Activated T-cell treated with anti-CD3 and anti-CD28 coated beads, Interleukin-2, amount 50 U/mL, for 72 hours (primary cell): ENCODE data around the gene BCORL1. TPM values are rescaled to one million over a fixed set of nuclear protein-coding genes. Genes with fewer than 3 reads are reported as not detected.

Source experiments
- ATAC-seq, 2 donors: fragments of 150-1000 bp; cut with Tn5 transposase; replicated peaks in 1 of 2; 2 replicates each; pipeline ENCODE4 v1.10.0; 2021; ENCODE audit warnings: moderate library complexity in 2 of 2, mild to moderate bottlenecking in 1 of 2
- DNase-seq, 2 donors: peaks; one replicate each; pipeline ENCODE4 v3.0.0; 2021 to 2022; ENCODE audit warnings: mixed read lengths in 1 of 2
- H3K27ac Mint-ChIP-seq: one replicate; pipeline ENCODE4 v1.8.0; 2022; ENCODE audit warnings: mild to moderate bottlenecking, moderate library complexity, mixed read lengths
- H3K27me3 Mint-ChIP-seq: one replicate; pipeline ENCODE4 v1.8.0; 2022; ENCODE audit warnings: low read depth, mixed read lengths
- H3K36me3 Mint-ChIP-seq, 2 donors: one replicate each; pipeline ENCODE4 v1.8.0; 2022; ENCODE audit warnings: mixed read lengths in 2 of 2, mild to moderate bottlenecking in 1 of 2; ENCODE audit not compliant: insufficient read depth in 2 of 2
- H3K4me1 Mint-ChIP-seq: one replicate; pipeline ENCODE4 v1.8.0; 2022; ENCODE audit warnings: low read depth, mixed read lengths
- H3K4me3 Mint-ChIP-seq, 2 donors: one replicate each; pipeline ENCODE4 v1.8.0; 2022; ENCODE audit warnings: mild to moderate bottlenecking in 2 of 2, mixed read lengths in 2 of 2, moderate library complexity in 2 of 2
- H3K9me3 Mint-ChIP-seq, 2 donors: one replicate each; pipeline ENCODE4 v1.8.0; 2022; ENCODE audit warnings: mixed read lengths in 2 of 2
- total RNA-seq, 2 donors: library from RNA; stranded (reverse); gene quantifications; one replicate each; pipeline ENCODE4 v1.2.3, GENCODE V29; 2022

Gene BCORL1
- total RNA-seq, 2 donors from 2014 or later: 8.6 to 9.9 TPM

DNA sequence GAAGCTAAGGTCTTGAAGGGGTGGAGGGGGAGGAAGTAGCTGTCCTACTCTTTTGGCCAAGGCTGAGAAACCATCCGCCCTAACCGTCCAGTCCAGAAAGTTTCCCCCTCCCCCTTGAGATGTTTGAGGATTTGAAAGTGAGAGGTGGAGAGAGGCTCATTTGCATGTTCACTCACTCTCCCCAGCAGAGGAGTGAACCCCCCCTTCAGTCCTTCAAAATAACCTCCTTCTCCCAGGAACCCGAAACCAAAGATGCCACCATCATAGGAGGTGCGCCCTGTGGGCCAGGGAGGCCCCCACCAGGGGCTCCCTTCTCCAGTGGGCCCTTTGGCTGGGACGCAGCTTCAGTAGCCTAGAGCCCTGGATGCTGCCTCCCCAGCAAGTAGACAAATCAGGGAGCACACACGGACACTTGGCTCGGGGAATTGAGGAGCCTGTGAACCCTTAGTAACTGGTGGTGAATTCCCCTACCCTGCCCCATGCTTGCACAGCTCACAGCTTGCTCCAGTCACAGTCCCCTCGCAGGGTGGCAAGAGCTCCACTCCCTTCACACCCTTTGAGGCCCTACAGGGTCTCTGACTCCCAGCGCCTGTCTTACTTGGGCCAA is 102.3 kb downstream of the BCORL1 start:
- ATAC-seq (peak in 1 of 2 donors; percentile 7), DNase-seq (no peak)
- Mint-ChIP-seq H3K27me3 (peaks cover 7% of the 10 kb centered on the region), H3K36me3 (peaks cover 0 to 1% of the 10 kb centered on the region in 2 donors), H3K9me3 (no peaks in the 10 kb centered on the region), H3K4me3 (peak overlapping the region; percentile 83 to 87), H3K4me1 (peaks cover 86% of the 10 kb centered on the region), H3K27ac (peak overlapping the region; percentile 70)

GRCh38 chrX:130085551-130086446 is 103.4 kb downstream of the BCORL1 start:
- DNase-seq: no peak
- no peak for ATAC-seq
- peaks cover 0 to 1% of the 10 kb centered on the region in 2 donors for H3K36me3 Mint-ChIP-seq
- peak overlapping the region; percentile 83 to 87 for H3K4me3 Mint-ChIP-seq
- peak overlapping the region; percentile 85 for H3K27ac Mint-ChIP-seq
- peaks cover 90% of the 10 kb centered on the region for H3K4me1 Mint-ChIP-seq
- H3K9me3 Mint-ChIP-seq: no peaks in the 10 kb centered on the region
- H3K27me3 Mint-ChIP-seq: peaks cover 7% of the 10 kb centered on the region

- H3K27ac Mint-ChIP-seq: peak overlapping the region; percentile 85
- H3K9me3 Mint-ChIP-seq: no peaks in the 10 kb centered on the region
- peaks cover 0 to 1% of the 10 kb centered on the region in 2 donors for H3K36me3 Mint-ChIP-seq
- H3K27me3 Mint-ChIP-seq: peaks cover 2% of the 10 kb centered on the region
- DNase-seq: peak; percentile 71 to 76
- H3K4me1 Mint-ChIP-seq: peaks cover 86% of the 10 kb centered on the region
- ATAC-seq: peak; percentile 58 to 63
- H3K4me3 Mint-ChIP-seq: peak overlapping the region; percentile 83 to 87
Measured at GRCh38 chrX:130086447-130087206, 104.2 kb downstream of the BCORL1 start.

DNA sequence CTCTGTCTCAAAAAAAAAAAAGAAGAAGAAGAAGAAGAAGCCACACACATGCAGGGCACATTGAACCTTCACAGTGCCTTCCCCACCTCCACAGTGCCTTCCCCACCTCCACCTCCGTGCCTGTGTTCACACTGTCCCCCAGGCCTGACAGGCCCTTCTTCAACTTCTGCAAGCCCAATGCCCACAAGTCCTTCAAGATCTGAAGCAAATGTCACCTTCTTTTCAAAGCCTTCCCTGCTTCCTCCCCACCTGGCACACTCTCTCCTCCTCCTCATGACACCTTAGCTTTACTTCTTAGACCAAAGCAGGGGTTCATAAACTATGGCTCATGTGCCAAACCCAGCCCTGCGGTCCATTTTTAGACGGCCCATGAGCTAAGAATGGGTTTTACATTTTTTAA is 107.9 kb downstream of the BCORL1 start:
- H3K4me3 Mint-ChIP-seq: peak overlapping the region; percentile 50 to 60
- peak overlapping the region; percentile 68 for H3K27ac Mint-ChIP-seq
- no peaks in the 10 kb centered on the region for H3K9me3 Mint-ChIP-seq
- H3K27me3 Mint-ChIP-seq: no peaks in the 10 kb centered on the region
- ATAC-seq (no peak), DNase-seq (no peak)
- peaks cover 0 to 1% of the 10 kb centered on the region in 2 donors for H3K36me3 Mint-ChIP-seq
- peaks cover 79% of the 10 kb centered on the region for H3K4me1 Mint-ChIP-seq

GRCh38 chrX:130091980-130092522 is 109.6 kb downstream of the BCORL1 start:
- Mint-ChIP-seq H3K4me3 (peak overlapping the region; percentile 89 to 93), H3K27ac (peak overlapping the region; percentile 82), H3K36me3 (peaks cover 0 to 1% of the 10 kb centered on the region in 2 donors), H3K9me3 (no peaks in the 10 kb centered on the region), H3K27me3 (no peaks in the 10 kb centered on the region), H3K4me1 (peaks cover 71% of the 10 kb centered on the region)
- ATAC-seq: peak; percentile 98
- DNase-seq: peak; percentile 84 to 91

GRCh38 chrX:130093271-130093670 is 110.8 kb downstream of the BCORL1 start:
- H3K27ac Mint-ChIP-seq: no peak overlapping the region
- H3K9me3 Mint-ChIP-seq: no peaks in the 10 kb centered on the region
- H3K4me3 Mint-ChIP-seq: no peak overlapping the region
- DNase-seq: no peak
- no peaks in the 10 kb centered on the region for H3K36me3 Mint-ChIP-seq
- no peak for ATAC-seq
- H3K4me1 Mint-ChIP-seq: peaks cover 65% of the 10 kb centered on the region
- H3K27me3 Mint-ChIP-seq: no peaks in the 10 kb centered on the region

DNA sequence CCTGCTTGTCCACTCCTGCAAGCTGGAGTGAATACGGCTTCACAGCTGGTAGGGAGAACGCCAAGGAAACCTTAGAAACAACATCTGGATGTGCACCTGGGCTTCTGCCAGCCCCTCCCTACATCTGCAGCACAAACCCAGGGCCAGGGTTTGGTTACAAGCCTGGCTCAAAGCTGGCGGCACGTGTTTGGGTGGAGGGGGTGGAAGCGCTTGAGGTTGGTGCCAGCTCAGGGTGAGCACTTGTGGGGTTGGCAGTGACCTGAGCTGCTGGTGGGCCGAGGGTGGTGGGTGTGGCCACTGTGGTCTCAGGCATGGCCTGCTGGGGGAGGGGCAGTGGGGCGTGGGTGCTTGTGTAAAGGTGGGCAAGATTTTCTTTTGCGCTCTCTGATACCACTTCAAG is 112.3 kb downstream of the BCORL1 start:
- Mint-ChIP-seq H3K9me3 (no peaks in the 10 kb centered on the region), H3K4me1 (peaks cover 65% of the 10 kb centered on the region), H3K4me3 (no peak overlapping the region), H3K36me3 (no peaks in the 10 kb centered on the region), H3K27ac (no peak overlapping the region), H3K27me3 (no peaks in the 10 kb centered on the region)
- DNase-seq: no peak
- no peak for ATAC-seq

DNA sequence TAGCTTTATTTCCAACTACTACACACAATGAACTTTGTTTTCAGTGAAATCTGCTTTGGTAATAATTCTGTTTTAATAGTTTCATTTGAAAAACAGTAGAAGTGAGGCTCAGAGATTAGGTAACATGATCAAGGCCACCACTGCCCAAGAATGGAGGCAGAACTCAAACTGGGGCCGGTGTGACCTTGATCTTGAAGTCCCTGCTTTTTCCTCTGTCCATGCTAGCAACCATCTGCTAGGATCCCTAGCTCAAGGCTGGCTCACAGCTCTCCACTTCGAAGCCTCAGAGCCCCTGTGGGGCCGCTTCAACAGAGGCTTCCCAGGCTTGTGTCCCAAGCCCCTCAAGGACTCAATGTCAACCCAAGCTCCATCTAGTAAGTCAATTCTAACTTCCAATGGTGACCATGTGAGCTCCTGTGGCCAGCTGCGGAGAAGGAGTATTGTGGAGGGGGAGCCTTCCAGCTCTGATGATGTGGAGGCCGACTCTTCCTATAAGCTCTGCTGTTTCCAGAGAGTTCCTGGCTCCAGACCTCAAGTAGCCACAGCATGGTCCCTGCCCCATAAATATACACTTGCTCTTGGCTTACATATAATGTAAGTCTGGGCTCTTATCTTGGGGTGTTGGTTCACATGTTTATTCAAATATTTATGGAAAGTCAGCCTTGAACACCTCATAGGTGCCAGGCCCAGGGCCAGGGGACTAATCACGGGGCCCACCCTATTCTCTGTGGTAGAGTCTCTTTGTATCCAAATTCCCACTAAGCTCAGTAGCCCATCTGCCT is 113.0 kb downstream of the BCORL1 start:
- Mint-ChIP-seq H3K27me3 (no peaks in the 10 kb centered on the region), H3K4me3 (no peak overlapping the region), H3K9me3 (no peaks in the 10 kb centered on the region), H3K36me3 (no peaks in the 10 kb centered on the region), H3K27ac (peak overlapping the region; percentile 19), H3K4me1 (peaks cover 65% of the 10 kb centered on the region)
- DNase-seq (no peak), ATAC-seq (no peak)

DNA sequence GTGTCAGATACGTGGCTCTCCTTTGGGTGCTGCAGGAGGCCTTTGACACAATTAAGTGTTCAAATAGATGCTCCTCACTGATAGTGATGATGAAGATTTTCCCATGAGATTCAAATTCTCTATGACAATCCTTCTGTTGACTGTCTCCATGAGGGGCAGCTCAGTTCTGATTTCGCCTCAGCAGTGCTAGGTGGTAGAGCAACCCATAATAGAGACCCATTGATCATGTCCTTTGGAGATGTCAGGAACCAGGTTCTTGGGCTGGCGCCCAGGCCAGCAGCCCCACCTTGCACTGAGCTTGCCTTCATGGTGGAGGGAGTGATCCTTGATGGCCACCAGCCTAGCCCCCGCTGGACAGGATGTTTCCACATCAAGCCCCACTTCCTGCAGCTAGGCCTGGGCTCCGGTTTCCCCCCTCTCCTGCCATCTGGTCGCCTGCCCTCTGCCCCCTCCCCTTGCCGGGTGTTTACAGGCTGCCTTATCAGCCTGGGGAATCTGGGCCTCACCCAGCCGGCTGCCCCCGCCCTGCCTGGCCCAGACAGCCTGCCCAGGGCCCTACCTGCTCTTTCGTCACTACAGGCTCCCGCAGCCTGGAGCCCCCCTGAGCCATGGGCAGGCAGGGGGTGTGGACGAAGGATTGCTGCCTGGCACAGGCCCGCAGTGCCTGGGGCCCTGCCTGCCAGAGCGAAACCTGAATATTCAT is 115.2 kb downstream of the BCORL1 start:
- ATAC-seq (peak; percentile 48 to 53), DNase-seq (no peak)
- H3K4me3 Mint-ChIP-seq: peak overlapping the region; percentile 46 to 49
- H3K4me1 Mint-ChIP-seq: peaks cover 60% of the 10 kb centered on the region
- H3K27me3 Mint-ChIP-seq: no peaks in the 10 kb centered on the region
- H3K36me3 Mint-ChIP-seq: peaks cover 0 to 2% of the 10 kb centered on the region in 2 donors
- no peaks in the 10 kb centered on the region for H3K9me3 Mint-ChIP-seq
- H3K27ac Mint-ChIP-seq: peak overlapping the region; percentile 66

DNA sequence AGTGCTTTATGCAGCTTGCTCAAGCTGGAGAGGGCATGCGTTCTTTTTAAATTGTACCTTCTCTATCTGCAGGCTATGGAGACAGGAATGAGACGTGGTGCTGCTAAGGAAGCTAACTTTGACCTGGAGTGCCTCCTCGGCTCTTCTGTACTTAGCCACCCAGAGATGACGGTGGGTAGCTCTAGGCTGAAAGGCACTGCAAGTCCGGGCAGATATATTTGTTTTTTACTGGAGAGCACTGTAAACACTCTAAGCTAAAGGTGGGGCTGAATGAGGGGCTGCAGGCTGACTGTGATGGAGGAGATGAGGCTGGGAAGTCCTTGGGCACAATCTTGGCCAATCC is 115.7 kb downstream of the BCORL1 start:
- H3K36me3 Mint-ChIP-seq: peaks cover 0 to 2% of the 10 kb centered on the region in 2 donors
- peak overlapping the region; percentile 46 to 49 for H3K4me3 Mint-ChIP-seq
- peaks cover 56% of the 10 kb centered on the region for H3K4me1 Mint-ChIP-seq
- no peaks in the 10 kb centered on the region for H3K27me3 Mint-ChIP-seq
- H3K9me3 Mint-ChIP-seq: no peaks in the 10 kb centered on the region
- peak overlapping the region; percentile 66 for H3K27ac Mint-ChIP-seq
- ATAC-seq: no peak
- no peak for DNase-seq

DNA sequence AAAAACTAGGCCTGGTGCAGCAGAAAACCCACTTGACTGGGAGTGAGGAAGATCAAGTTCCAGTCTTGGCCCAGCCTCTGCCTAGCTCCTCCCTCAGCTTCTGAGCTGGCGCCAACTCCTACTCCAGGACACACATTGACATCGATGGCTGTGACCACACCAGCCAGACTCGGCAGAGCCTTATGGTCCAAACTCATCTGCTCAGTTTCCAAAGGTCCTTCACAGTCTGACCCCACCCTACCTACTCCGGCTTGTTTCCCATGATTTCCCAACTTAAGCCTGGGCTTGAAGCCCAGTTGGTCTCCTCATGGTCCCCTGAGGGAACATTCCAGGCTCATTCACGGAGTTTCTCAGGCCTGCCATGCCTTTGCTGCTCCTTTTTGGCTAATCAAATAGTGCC is 117.7 kb downstream of the BCORL1 start:
- H3K4me3 Mint-ChIP-seq: no peak overlapping the region
- H3K36me3 Mint-ChIP-seq: peaks cover 0 to 2% of the 10 kb centered on the region in 2 donors
- ATAC-seq (no peak), DNase-seq (no peak)
- H3K27me3 Mint-ChIP-seq: peaks cover 6% of the 10 kb centered on the region
- H3K27ac Mint-ChIP-seq: no peak overlapping the region
- H3K4me1 Mint-ChIP-seq: peaks cover 49% of the 10 kb centered on the region
- H3K9me3 Mint-ChIP-seq: no peaks in the 10 kb centered on the region

GRCh38 chrX:130103605-130104004 is 121.2 kb downstream of the BCORL1 start:
- Mint-ChIP-seq H3K9me3 (no peaks in the 10 kb centered on the region), H3K36me3 (peaks cover 0 to 2% of the 10 kb centered on the region in 2 donors), H3K4me1 (peaks cover 56% of the 10 kb centered on the region), H3K4me3 (no peak overlapping the region), H3K27ac (no peak overlapping the region), H3K27me3 (peaks cover 6% of the 10 kb centered on the region)
- no peak for ATAC-seq
- DNase-seq: no peak
